Breast epithelium (tissue), 3 donors: Measurements from ENCODE around the gene MAGEF1.

Experiments used
- POLR2A ChIP-seq: fragments of 450-650 bp; IDR thresholded peaks from one replicate; pipeline ENCODE4 v1.6.1; 2016; ENCODE audit warnings: antibody characterized with exemption, mild to moderate bottlenecking, moderate library complexity
- TF ChIP-seq, protein P1 (sequence below), 3 donors: fragments of 450-650 bp; IDR thresholded peaks; one replicate each; pipeline ENCODE4 v1.5.1; 2016 to 2017; ENCODE audit warnings: antibody characterized with exemption in 3 of 3, mild to moderate bottlenecking in 3 of 3, moderate library complexity in 3 of 3

DNA sequence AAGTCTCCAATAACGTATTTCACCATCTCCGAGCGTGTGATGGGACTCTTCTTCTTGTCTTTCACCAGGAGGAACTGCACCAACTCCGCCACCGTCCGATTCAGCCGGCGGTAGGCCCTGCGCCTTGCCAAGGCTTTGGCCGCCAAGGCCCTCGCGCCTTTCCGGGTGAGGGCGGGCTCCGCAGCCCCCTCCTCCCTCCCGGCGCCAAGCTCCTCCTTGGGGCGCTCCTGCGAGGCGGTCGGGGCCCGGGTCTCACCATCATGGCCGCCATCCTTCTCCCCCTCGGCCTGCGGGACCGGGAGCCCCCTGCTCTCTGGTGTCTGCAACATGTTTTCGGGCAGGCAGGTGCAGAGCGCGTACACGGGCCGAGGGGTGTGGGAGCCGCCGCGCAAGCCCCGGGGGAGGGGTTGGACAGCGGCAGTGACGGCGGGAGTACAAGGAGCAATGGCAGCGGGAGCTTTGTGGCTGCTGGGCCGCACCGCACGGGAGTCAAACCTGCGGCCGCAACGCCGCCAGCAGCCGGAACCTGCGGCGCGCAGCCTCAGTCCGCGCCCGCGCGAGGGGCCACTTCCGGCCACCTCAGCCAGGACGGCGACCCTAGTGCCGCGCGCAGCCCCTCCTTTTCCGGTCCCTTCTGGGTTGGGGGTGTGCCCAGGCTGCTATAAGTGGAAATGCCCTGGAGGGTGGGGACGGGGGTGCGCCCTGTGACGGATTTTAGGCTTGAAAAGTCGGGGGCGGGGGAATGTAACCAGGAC, at the start of gene MAGEF1:
- TF ChIP-seq, protein P1, sequence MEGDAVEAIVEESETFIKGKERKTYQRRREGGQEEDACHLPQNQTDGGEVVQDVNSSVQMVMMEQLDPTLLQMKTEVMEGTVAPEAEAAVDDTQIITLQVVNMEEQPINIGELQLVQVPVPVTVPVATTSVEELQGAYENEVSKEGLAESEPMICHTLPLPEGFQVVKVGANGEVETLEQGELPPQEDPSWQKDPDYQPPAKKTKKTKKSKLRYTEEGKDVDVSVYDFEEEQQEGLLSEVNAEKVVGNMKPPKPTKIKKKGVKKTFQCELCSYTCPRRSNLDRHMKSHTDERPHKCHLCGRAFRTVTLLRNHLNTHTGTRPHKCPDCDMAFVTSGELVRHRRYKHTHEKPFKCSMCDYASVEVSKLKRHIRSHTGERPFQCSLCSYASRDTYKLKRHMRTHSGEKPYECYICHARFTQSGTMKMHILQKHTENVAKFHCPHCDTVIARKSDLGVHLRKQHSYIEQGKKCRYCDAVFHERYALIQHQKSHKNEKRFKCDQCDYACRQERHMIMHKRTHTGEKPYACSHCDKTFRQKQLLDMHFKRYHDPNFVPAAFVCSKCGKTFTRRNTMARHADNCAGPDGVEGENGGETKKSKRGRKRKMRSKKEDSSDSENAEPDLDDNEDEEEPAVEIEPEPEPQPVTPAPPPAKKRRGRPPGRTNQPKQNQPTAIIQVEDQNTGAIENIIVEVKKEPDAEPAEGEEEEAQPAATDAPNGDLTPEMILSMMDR (IDR thresholded peaks at IDR 0.05): no peak
- TF ChIP-seq POLR2A: no peak
